Kidney epithelial cell (primary cell): ENCODE results near the gene C1QC. TPM values are rescaled to one million over a fixed set of nuclear protein-coding genes. Genes with fewer than 3 reads are reported as not detected.

Source experiments
- DNase-seq: peaks from one replicate; pipeline ENCODE4 v3.0.0-alpha.2; 2010; ENCODE audit warnings: low read depth
- H3K27me3 ChIP-seq: 2 replicates; pipeline ENCODE4 v1.6.0; 2011; ENCODE audit warnings: low read length; ENCODE audit not compliant: control insufficient read depth, insufficient read depth
- H3K36me3 ChIP-seq: 2 replicates; pipeline ENCODE4 v1.5.1; 2011; ENCODE audit warnings: low read length; ENCODE audit not compliant: control insufficient read depth, insufficient read depth
- H3K4me3 ChIP-seq: 2 replicates; pipeline ENCODE4 v1.5.1; 2011; ENCODE audit warnings: low read depth, mild to moderate bottlenecking, control low read depth, low read length
- CTCF ChIP-seq: IDR thresholded peaks from 2 replicates; pipeline ENCODE4 v1.5.1; 2011; ENCODE audit warnings: mild to moderate bottlenecking, moderate library complexity, low read length, control low read depth, inconsistent platforms; ENCODE audit not compliant: insufficient read depth, poor library complexity, severe bottlenecking
- total RNA-seq: library from RNA; depleted of rRNA; stranded (reverse); fragments of >200 nt; gene quantifications from 2 replicates; pipeline ENCODE4 v1.2.3, GENCODE V29; 2015

Gene C1QC
- total RNA-seq, 1 donor from 2014 or later = 0.58 TPM

- Histone ChIP-seq H3K27me3 (peaks cover 47% of the 10 kb centered on the region), H3K36me3 (no peaks in the 10 kb centered on the region), H3K4me3 (no peak overlapping the region)
- no peak for TF ChIP-seq CTCF
- no peak for DNase-seq
These were observed 43.2 kb upstream of the C1QC start for GRCh38 chr1:22600071-22600816.

GRCh38 chr1:22600817-22601605, 42.4 kb upstream of the C1QC start:
- no peak for TF ChIP-seq CTCF
- Histone ChIP-seq H3K36me3 (no peaks in the 10 kb centered on the region), H3K27me3 (peaks cover 45% of the 10 kb centered on the region), H3K4me3 (no peak overlapping the region)
- DNase-seq = no peak

GRCh38 chr1:22601610-22602009, 41.8 kb upstream of the C1QC start:
- no peaks in the 10 kb centered on the region for H3K36me3 ChIP-seq
- TF ChIP-seq CTCF = no peak
- DNase-seq = no peak
- H3K27me3 ChIP-seq = peaks cover 46% of the 10 kb centered on the region
- no peak overlapping the region for H3K4me3 ChIP-seq

- no peak for DNase-seq
These were observed 41.2 kb upstream of the C1QC start for GRCh38 chr1:22602060-22602740.

GRCh38 chr1:22606161-22606560, 37.3 kb upstream of the C1QC start:
- H3K4me3 ChIP-seq = no peak overlapping the region
- no peak for TF ChIP-seq CTCF
- peaks cover 40% of the 10 kb centered on the region for H3K27me3 ChIP-seq
- DNase-seq = no peak
- no peaks in the 10 kb centered on the region for H3K36me3 ChIP-seq

More at GRCh38 chr1:22602060-22602740, 41.2 kb upstream of the C1QC start:
- no peak for TF ChIP-seq CTCF
- H3K4me3 ChIP-seq = no peak overlapping the region
- H3K27me3 ChIP-seq = peaks cover 47% of the 10 kb centered on the region
- H3K36me3 ChIP-seq = no peaks in the 10 kb centered on the region
